K562 (cell line): Measurements from ENCODE around the gene SPATA20. TPM values are rescaled to one million over a fixed set of nuclear protein-coding genes. Genes with fewer than 3 reads are reported as not detected.
A peak's percentile ranks its signal among the peaks of the same experiment; 100 is the strongest.

Source experiments
- ATAC-seq: fragments of 200-7000 bp; cut with Tn5 transposase; 3 replicates; pipeline ENCODE4 v1.9.1; 2020; ENCODE audit warnings: moderate library complexity
- BruUV-seq: library from RNA; stranded (reverse); fragments of 400-500 nt; replicated peaks from 2 replicates; lab custom pipeline; 2021; lab: Mats Ljungman, UMichigan
- CTCF ChIA-PET: fragments of 300-600 bp; formaldehyde crosslinking; extraction: SDS; loops from one replicate; lab custom pipeline; 2021; ENCODE audit warnings: low intra/inter-chr PET ratio; lab: Yijun Ruan, JAX
- POLR2A ChIA-PET: fragments of 300-600, 350-650 bp; sonication (Branson Sonifier 250); formaldehyde crosslinking; extraction: SDS; loops from one replicate; lab custom pipeline; 2021; ENCODE audit warnings: antibody characterized with exemption, inconsistent platforms; lab: Yijun Ruan, JAX
- DNase-seq, 4 experiments: peaks; one replicate each; pipeline versions ENCODE4 v3.0.0 to v3.0.0-alpha.2; 2011 to 2018; ENCODE audit warnings: low spot score in 3 of 4, mixed read lengths in 3 of 4; ENCODE audit errors: extremely low read depth in 1 of 4
- FAIRE-seq: peaks from 2 replicates; lab custom pipeline; 2011; peaks lifted over from hg19 to GRCh38; lab: Jason Lieb, UNC
- H2AFZ ChIP-seq: 2 replicates; pipeline ENCODE4 v1.6.0; 2011; ENCODE audit warnings: low read depth, low read length, control low read depth, inconsistent platforms
- H3K27ac ChIP-seq: fragments of 200-600 bp; 3 replicates; pipeline ENCODE4 v1.8.0; 2011; ENCODE audit warnings: low read depth, mild to moderate bottlenecking, control low read depth, inconsistent platforms, low read length, moderate library complexity, mixed read lengths; ENCODE audit errors: extremely low read depth
- H3K27me3 ChIP-seq, 2 experiments: fragments of 300-600 bp in 1 of 2; 2 replicates in 1 of 2; 3 replicates in 1 of 2; pipeline versions ENCODE4 v1.6.0 to v1.8.0; 2011; ENCODE audit warnings: inconsistent platforms in 2 of 2, low read length in 2 of 2, mild to moderate bottlenecking in 1 of 2, mixed read lengths in 1 of 2, moderate library complexity in 1 of 2; ENCODE audit not compliant: control insufficient read depth in 2 of 2, insufficient read depth in 2 of 2
- H3K36me3 ChIP-seq: fragments of 300-600 bp; 3 replicates; pipeline ENCODE4 v1.8.0; 2011; ENCODE audit warnings: mild to moderate bottlenecking, low read length, inconsistent platforms; ENCODE audit not compliant: control insufficient read depth, insufficient read depth
- H3K4me1 ChIP-seq, 2 experiments: fragments of 200-600 bp in 1 of 2; replicated peaks in 1 of 2; 2 replicates in 1 of 2; 3 replicates in 1 of 2; pipeline versions ENCODE4 v1.5.1 to v1.8.0; 2011; ENCODE audit warnings: inconsistent platforms in 2 of 2, low read length in 2 of 2, mild to moderate bottlenecking in 1 of 2, mixed read lengths in 1 of 2, moderate library complexity in 1 of 2; ENCODE audit not compliant: control insufficient read depth in 2 of 2, insufficient read depth in 2 of 2
- H3K4me2 ChIP-seq: 2 replicates; pipeline ENCODE4 v1.6.1; 2011; ENCODE audit warnings: low read length, control low read depth, inconsistent platforms, mixed read lengths; ENCODE audit not compliant: insufficient read depth
- H3K4me3 ChIP-seq: fragments of 200-600 bp; sonication (generic), shearing (Covaris generic); 2 replicates; pipeline ENCODE4 v1.5.1; 2016; ENCODE audit warnings: control low read depth, inconsistent platforms
- H3K79me2 ChIP-seq: fragments of 200-600 bp; 3 replicates; pipeline ENCODE4 v1.8.0; 2011; ENCODE audit warnings: low read length, inconsistent platforms; ENCODE audit not compliant: control insufficient read depth, insufficient read depth
- H3K9ac ChIP-seq, 2 experiments: 2 replicates each; pipeline versions ENCODE4 v1.6.0 to v1.6.1; 2011; ENCODE audit warnings: low read depth in 2 of 2, low read length in 2 of 2, control low read depth in 1 of 2, inconsistent platforms in 1 of 2, mild to moderate bottlenecking in 1 of 2, mixed read lengths in 1 of 2; ENCODE audit not compliant: insufficient read depth in 1 of 2
- H3K9me1 ChIP-seq: one replicate; pipeline ENCODE4 v1.6.0; 2011; ENCODE audit warnings: inconsistent platforms, mild to moderate bottlenecking, low read length, moderate library complexity; ENCODE audit not compliant: control insufficient read depth, insufficient read depth
- H3K9me3 ChIP-seq: replicated peaks from 2 replicates; pipeline ENCODE4 v1.5.1; 2011; ENCODE audit warnings: low read depth, low read length, inconsistent platforms; ENCODE audit not compliant: control insufficient read depth, insufficient read depth
- H4K20me1 ChIP-seq: replicated peaks from 2 replicates; pipeline ENCODE4 v1.6.1; 2011; ENCODE audit warnings: low read length, inconsistent platforms, mixed read lengths; ENCODE audit not compliant: control insufficient read depth, insufficient read depth
- CEBPG ChIP-seq, 3 experiments: fragments of 200-800 bp in 1 of 3; sonication (Bioruptor generic) in 1 of 3; sonication (generic) in 1 of 3; formaldehyde crosslinking in 1 of 3; IDR thresholded peaks in 2 of 3; conservative IDR thresholded peaks in 1 of 3; 2 replicates each; pipeline versions ENCODE4 v1.6.1 to v1.8.0; 2016 to 2022; ENCODE audit warnings: missing compliant biosample characterization in 2 of 3, missing genetic modification characterization in 2 of 3, mild to moderate bottlenecking in 1 of 3, missing genetic modification reagents in 1 of 3
- MCM5 ChIP-seq: fragments of 450-650 bp; IDR thresholded peaks from 2 replicates; pipeline ENCODE4 v1.6.1; 2016; ENCODE audit warnings: low read depth
- ZBTB11 ChIP-seq, 3 experiments: fragments of 200-800 bp in 1 of 3; fragments of 250-450 bp in 1 of 3; fragments of 450-650 bp in 1 of 3; sonication (Bioruptor Pico) in 1 of 3; sonication (Bioruptor generic) in 1 of 3; formaldehyde crosslinking in 1 of 3; IDR thresholded peaks; 2 replicates each; pipeline versions ENCODE4 v1.6.1 to v1.8.0; 2016 to 2022; ENCODE audit warnings: mild to moderate bottlenecking in 2 of 3, missing genetic modification characterization in 2 of 3, missing compliant biosample characterization in 1 of 3, moderate library complexity in 1 of 3
- ZNF217 ChIP-seq: sonication (generic); formaldehyde crosslinking; IDR thresholded peaks from 2 replicates; pipeline ENCODE4 v1.8.0; 2022; ENCODE audit warnings: mild to moderate bottlenecking, missing genetic modification reagents
- WGBS: fragments of 100-300 bp; shearing (Covaris generic); methylation state at CpG from one replicate; pipeline ENCODE4 v1.1.6; 2016; ENCODE audit warnings: low coverage, mixed read lengths; ENCODE audit not compliant: insufficient coverage; ENCODE audit errors: missing lambda C conversion rate; 5-methylcytosine and 5-hydroxymethylcytosine counted together
- in situ Hi-C: fragments of 300-500 bp; cut with MboI; formaldehyde crosslinking; loops from 4 replicates; pipeline ENCODE4 v1.15.0; 2018; ENCODE audit warnings: inconsistent platforms, mixed read lengths
- intact Hi-C: fragments of 100-400 bp; cut with micrococcal nuclease; formaldehyde crosslinking; loops from 2 replicates; pipeline ENCODE4 v1.14.2; 2022
- polyA plus RNA-seq, 8 experiments: library from polyadenylated mRNA; depleted of rRNA in 4 of 8; stranded (reverse) in 5 of 8; unstranded in 3 of 8; fragments of >200 nt; fragmentation: Nextera tagmentation in 2 of 8; fragmentation: Illumina TruSeq in 1 of 8; extraction: Ambion mirVana in 2 of 8; extraction: Trizol in 1 of 8; gene quantifications; 2 replicates each; pipeline versions ENCODE4 v1.2.1 to v1.2.3, GENCODE V29; 2011 to 2014; ENCODE audit warnings: inconsistent platforms in 1 of 8, missing spikeins in 1 of 8
- total RNA-seq, 7 experiments: library from RNA; depleted of rRNA in 6 of 7; stranded (reverse); fragments of >200 nt in 6 of 7; fragmentation: Illumina TruSeq in 2 of 7; extraction: Trizol in 2 of 7; gene quantifications; 2 replicates each; pipeline versions ENCODE4 v1.2.1 to v1.2.3, GENCODE V29; 2011 to 2021; ENCODE audit warnings: low replicate concordance in 1 of 7

SPATA20 gene
- total and polyA plus RNA-seq, 9 of the 15 experiments (the other 6 are each of a cell fraction or from before 2014, with no cell fraction given): 0.08 to 4.0 (median 1.5) TPM

- H3K4me1 ChIP-seq: peaks cover 0 to 25% of the 10 kb centered on the region in 2 experiments; a peak in 3 of 5 replicates
- FAIRE-seq (no peak), ATAC-seq (no peak), DNase-seq (no peak)
- H2AFZ ChIP-seq: no peak overlapping the region
- no peak overlapping the region for H3K9ac ChIP-seq
- WGBS: 4% methylated on average over 7 of the region's 7 CpGs
- TF ChIP-seq MCM5 (no peak), CEBPG (CRISPR knock-in tag; IDR thresholded peaks at IDR 0.05) (no peak), CEBPG (tag; conservative IDR thresholded peaks at IDR 0.05 in 1 of 2, IDR thresholded peaks at IDR 0.05 in 1 of 2) (peak in 1 of 2 experiments; percentile 44; a peak in 1 of 4 replicates), ZBTB11 (CRISPR knock-in tag; IDR thresholded peaks at IDR 0.05) (no peak), ZNF217 (CRISPR knock-in tag) (no peak)
- no peak overlapping the region for H3K4me3 ChIP-seq
- H3K9me3 ChIP-seq: no peaks in the 10 kb centered on the region
- in situ Hi-C loops: no loop called here
- peaks cover 12% of the 10 kb centered on the region; the same call in 1 of the 2 replicates for H4K20me1 ChIP-seq
- ChIA-PET POLR2A (interaction anchor here (1.6 kb wide), 1 partner anchor 37 kb away, joined by 3 read pairs; no protein-coding TSS in a partner anchor), CTCF (no interaction called here)
- intact Hi-C loops: no loop called here
- no peak overlapping the region for H3K4me2 ChIP-seq
- no peaks in the 10 kb centered on the region for H3K9me1 ChIP-seq
- BruUV-seq: no TSS peak
- peaks cover 37 to 52% of the 10 kb centered on the region in 2 experiments; a peak in 4 of 5 replicates for H3K27me3 ChIP-seq
- no peak overlapping the region for H3K27ac ChIP-seq
- no peaks in the 10 kb centered on the region for H3K79me2 ChIP-seq
- H3K36me3 ChIP-seq: no peaks in the 10 kb centered on the region
These were observed 17.1 kb upstream of the SPATA20 start for GRCh38 chr17:50529849-50530248.
